Embryonic facial prominence (tissue), 1 donor: ENCODE measurements around the gene LPO.

ENCODE experiments used
- DNase-seq: peaks from one replicate; pipeline ENCODE4 v3.0.0-alpha.2; 2016; ENCODE audit errors: extremely low spot score

The LPO gene

GRCh38 chr17:58238147-58238634 lies at the start of gene LPO:
LPO (plus strand) TSS chr17:58238584; CDS start chr17:58242980, 4,396 bp downstream.
- no peak for DNase-seq

GRCh38 chr17:58189436-58190146 lies 48.8 kb upstream of the LPO start:
- DNase-seq = no peak

GRCh38 chr17:58191241-58191896 lies 47.0 kb upstream of the LPO start:
- DNase-seq = no peak

GRCh38 chr17:58192612-58193011 lies 45.8 kb upstream of the LPO start, which contains the start of gene EPX:
EPX (plus strand) TSS chr17:58192726; CDS start chr17:58192847, 121 bp downstream.
- no peak for DNase-seq

GRCh38 chr17:58193641-58194255 lies 44.6 kb upstream of the LPO start:
- DNase-seq = no peak

- DNase-seq = no peak
Measured at GRCh38 chr17:58195518-58196123, 42.8 kb upstream of the LPO start.

GRCh38 chr17:58196610-58197009 lies 41.8 kb upstream of the LPO start:
- no peak for DNase-seq

- DNase-seq = no peak
Measured at GRCh38 chr17:58200024-58200633, 38.3 kb upstream of the LPO start.

GRCh38 chr17:58202859-58203258 lies 35.5 kb upstream of the LPO start:
- DNase-seq = no peak

GRCh38 chr17:58204796-58205195 lies 33.6 kb upstream of the LPO start:
- DNase-seq = no peak

GRCh38 chr17:58205936-58206335 lies 32.4 kb upstream of the LPO start:
- no peak for DNase-seq

- no peak for DNase-seq
Measured at GRCh38 chr17:58207451-58207850, 30.9 kb upstream of the LPO start.

- no peak for DNase-seq
Measured at GRCh38 chr17:58208344-58208743, 30.0 kb upstream of the LPO start.

GRCh38 chr17:58210922-58211321 lies 27.5 kb upstream of the LPO start:
- no peak for DNase-seq

- DNase-seq = no peak
Measured at GRCh38 chr17:58215685-58216084, 22.7 kb upstream of the LPO start.

GRCh38 chr17:58217766-58218165 lies 20.6 kb upstream of the LPO start:
- no peak for DNase-seq

- peak; percentile 85 for DNase-seq
Measured at GRCh38 chr17:58219007-58219788, 19.2 kb upstream of the LPO start, which contains the start of gene MKS1. MKS1 (minus strand) TSS chr17:58219255; CDS start chr17:58219230, 25 bp downstream.

GRCh38 chr17:58219789-58220183 lies 18.6 kb upstream of the LPO start:
- no peak for DNase-seq

- no peak for DNase-seq
Measured at GRCh38 chr17:58224315-58224714, 14.1 kb upstream of the LPO start.

GRCh38 chr17:58227733-58228132 lies 10.7 kb upstream of the LPO start:
- no peak for DNase-seq

- DNase-seq = no peak
Measured at GRCh38 chr17:58228679-58229078, 9.7 kb upstream of the LPO start.
